HuH-7 (cell line): Measurements from ENCODE around the gene EPN2.

Experiments
- DNase-seq: peaks from one replicate; pipeline ENCODE4 v3.0.0; 2011; ENCODE audit warnings: low spot score

Gene EPN2

DNA sequence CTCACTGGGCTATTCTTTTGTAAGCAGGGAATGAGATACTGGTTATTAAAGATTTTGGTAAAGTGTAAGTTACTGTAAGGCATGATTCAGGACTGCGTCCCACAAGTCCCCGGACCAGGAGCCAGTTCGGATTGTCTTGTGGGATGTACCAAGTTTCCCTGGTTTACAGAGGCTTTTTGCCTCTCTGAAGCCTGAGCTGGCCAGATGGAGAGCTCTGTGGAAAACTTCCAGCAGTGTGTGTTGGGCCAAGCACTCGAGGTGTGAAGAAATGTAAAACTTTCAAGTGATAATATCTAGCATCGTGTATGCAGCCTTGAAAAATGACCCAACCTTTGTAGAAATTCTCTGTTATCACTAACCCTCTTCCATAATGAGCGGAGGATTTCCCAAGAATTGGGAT, 2.4 kb downstream of the EPN2 start:
- no peak for DNase-seq

- DNase-seq: no peak
These were observed 5.2 kb downstream of the EPN2 start for GRCh38 chr17:19242323-19242722.

GRCh38 chr17:19242926-19243325, 5.8 kb downstream of the EPN2 start:
- DNase-seq: no peak

- DNase-seq: no peak
These were observed 6.7 kb downstream of the EPN2 start for GRCh38 chr17:19243838-19244237.

- no peak for DNase-seq
These were observed 7.2 kb downstream of the EPN2 start for GRCh38 chr17:19244357-19244756.

DNA sequence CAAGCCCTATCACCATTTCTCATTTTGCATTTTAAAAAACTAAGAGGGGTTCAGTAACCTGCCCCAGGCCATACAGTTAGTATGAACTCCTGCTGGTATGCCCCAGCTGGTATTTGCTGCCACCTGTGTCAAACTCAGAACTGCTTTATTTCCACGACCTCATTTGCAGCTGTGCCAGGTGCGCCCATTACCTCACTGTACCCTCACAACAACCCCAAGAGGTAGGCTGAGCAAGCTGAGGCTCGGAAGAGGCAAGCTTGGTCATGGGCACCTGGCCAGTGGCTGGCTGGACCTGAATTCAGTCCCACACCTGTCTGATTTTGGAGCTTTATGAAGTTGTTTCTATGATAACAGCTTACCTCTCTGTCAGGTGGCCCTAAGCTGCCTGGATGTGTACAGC, 7.6 kb downstream of the EPN2 start:
- no peak for DNase-seq

GRCh38 chr17:19247473-19247872, 10.3 kb downstream of the EPN2 start:
- no peak for DNase-seq

DNA sequence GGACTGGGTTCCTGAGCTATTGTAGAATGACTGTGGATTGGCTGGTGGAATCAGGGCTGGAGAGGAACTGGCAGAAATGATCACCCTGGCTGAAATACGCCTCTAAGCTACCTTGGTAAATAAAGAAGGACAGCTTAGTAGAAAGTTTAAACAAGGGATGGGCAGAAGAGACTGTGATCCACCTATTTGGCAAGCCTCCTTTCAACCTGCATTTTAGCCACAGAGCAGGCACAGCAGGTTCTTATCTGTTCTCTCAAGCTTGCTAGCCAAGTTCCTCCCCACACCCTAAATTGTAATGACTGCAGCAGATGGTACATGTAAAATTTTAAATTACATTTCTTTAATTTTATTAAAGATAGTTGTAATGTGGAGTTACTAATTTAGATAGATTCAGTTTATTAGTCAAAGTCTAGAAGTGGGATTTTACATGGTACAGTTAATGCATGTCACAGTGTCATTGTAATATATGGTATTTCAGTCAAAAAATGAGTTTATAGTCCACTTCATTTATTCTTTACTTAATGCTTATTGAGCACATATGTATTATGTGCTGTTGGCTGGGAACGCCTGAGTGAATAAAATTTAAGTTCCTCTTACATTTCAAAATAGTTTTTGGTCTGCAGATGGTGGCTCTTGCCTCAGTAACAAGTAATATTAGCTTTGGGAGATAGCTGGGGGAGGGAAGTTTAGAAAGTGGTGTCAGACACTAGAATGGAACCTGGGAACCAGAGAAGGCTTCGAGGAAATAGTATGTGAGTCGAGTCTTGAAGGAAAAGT, 11.2 kb downstream of the EPN2 start:
- DNase-seq: no peak

DNA sequence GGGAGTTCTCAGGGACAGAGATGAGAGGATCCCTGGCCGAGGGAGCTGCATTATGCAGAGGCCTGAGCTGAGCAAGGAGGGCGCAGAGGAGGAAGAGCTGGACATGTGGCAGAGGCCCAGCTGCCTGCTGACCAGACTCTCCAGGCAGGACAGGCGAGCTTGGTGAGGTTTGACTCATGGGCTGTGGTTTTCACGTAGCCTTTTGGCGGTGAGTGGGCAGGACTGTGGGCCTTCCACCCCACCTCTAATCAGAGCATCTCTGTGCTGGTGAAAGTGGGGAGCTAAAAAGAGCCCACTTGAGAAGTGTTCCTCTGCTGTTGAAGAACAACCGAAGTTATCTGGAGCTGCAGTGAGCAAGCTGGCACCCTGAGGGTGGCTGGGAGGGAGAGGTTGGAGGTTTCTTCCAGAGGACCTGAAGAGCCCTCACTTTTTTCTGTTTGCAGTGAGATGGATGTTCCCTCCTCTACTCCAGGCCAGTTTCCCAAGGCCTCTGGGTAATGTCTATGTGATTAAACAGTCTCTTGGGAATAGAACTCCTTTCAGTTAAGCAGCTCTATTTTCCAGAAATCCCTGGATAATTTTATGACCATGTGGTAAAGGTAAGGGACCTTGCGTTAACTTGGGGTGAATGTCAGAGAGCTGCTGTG, 11.9 kb downstream of the EPN2 start:
- DNase-seq: no peak

GRCh38 chr17:19249681-19250080, 12.5 kb downstream of the EPN2 start:
- no peak for DNase-seq

GRCh38 chr17:19250421-19251173, 13.4 kb downstream of the EPN2 start:
- no peak for DNase-seq

GRCh38 chr17:19253112-19253511, 15.9 kb downstream of the EPN2 start:
- DNase-seq: no peak

DNA sequence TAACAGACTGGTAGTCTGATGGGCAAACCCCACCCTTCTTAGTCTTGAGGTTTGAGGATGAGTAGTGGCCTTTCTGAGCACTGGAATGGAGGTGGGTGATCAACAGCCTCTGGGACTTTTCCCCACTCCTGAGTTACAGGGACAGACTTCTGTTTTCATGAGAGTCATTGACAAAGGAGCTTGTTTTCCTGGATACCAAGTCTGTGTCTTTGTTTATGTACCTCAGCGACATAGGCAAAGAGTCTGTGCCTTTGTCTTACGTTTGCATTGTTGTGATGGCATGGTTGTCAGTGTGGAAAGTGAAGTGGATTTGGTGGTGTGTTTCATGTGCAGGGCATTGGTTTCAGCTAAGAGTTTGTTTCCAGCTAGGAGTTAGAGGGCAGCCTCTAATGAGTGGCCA, 17.5 kb downstream of the EPN2 start:
- DNase-seq: no peak

DNA sequence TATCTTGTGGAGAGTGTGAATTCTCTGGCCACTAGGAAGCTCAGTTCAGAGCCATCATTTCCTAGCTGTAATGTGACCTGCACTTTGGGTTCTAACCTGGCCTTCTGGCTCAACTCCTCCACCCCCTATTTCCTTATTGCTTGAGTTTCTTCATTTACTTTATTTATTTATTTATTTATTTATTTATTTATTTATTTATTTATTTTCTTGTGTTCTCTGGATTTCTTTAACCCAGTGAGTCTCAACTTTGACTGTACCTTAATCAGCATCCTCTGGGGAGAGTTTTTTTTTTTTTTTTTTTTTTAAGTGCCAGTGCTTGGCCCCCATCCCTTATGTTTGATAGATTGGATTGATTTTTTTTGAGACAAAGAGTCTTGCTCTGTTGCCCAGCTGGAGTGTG, 18.1 kb downstream of the EPN2 start:
- no peak for DNase-seq

DNA sequence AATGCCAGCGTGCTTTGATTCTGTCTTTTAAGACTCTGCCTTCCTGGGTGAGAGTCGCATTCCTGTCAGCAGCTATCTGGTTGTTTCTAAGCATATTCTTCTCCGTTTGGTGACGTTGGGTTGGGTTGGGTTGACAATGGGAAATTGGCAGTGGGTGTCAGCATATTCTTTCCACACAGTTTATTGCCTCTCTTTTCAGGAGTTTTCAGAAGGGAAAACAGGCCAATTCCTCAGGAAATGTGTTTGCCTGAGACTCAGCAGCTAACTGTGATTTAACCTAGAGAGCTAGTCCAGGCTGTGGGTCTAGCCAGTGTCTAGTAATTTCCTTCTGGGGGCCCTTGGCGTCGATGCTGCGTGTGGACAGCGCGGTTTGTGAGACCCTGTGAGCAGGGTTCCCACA, 21.2 kb downstream of the EPN2 start:
- no peak for DNase-seq

DNA sequence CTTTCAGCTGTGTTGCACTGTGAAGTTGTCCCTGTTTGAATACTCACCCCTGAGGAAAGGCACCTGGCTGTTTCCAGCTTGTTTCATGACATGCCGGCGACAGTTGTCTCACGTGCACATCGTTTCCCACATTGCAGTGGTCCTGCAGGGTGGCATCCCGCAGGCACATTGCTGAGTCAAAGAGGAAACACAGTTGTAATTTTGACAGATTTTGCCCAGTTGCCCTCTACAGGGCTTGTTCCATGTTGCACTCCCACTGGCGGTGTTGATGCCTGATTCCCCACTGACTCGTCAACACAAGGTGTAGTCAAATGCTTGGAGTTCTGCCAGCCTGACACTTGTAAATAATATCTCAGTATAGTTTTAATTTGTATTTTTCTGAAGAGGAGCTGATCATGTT, 23.8 kb downstream of the EPN2 start:
- DNase-seq: no peak

DNA sequence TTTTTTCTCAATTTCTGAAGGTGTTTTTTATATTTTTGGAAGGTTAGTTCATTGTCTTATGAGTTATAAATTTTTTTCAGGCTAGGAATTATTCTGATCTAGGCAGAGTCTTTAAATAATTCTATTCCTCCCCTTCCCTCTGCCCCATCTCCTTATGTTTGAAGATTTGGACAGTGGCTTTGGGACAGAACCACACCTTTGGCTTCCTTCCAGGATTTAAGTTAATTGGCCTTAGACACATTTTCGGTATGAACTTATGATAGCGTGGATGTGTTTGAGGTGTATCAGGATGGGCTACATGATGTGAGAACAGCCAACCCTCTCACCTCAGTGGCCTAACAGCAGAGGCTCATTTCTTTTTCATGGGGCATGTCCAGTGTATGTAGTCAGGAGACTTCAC, 24.3 kb downstream of the EPN2 start:
- no peak for DNase-seq

DNA sequence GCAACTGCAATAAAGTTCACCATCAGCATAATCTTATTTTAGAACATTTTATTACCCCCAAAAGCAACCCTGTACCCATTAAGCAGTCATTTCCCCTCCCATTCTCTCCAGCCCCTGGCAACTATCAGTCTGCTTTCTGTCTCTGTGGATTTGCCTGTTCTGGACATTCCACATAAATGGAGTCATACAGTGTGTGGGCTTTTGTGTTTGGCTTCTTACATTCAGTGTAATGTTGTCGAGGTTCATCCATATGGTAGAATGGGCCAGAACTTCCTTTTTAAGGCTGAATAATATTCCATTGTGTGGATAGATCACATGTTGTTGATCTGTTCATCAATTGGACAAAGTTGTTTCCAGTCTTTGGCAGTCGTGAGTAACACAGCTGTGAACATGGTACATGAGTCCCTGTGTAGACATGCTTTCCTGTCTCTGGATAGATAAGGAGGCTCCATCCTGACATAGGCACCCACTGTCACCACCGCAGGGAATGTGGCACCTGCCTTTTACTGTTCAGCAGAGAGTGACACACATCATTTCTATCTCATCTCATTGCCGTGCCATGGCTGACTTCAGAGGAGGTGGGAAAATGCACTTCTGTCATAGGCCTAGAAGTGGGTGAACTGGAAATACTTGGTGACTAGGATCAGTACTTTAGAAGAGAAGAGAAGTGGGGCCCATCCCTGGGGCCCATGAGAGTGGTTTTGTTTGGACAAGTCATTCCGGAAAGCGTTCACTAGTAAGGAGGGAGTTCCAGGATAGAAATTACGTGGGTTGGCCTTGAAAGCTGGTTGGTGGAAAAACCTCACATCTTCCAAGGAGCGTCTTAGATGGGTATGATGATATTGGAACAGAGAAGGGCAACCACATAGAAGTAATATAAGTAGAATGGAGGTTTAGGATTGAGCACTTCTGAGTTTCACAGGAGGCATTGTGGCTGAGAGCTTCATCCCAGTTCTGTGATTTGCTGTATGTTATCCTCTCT, 25.8 kb downstream of the EPN2 start:
- no peak for DNase-seq

- DNase-seq: no peak
These were observed 26.5 kb downstream of the EPN2 start for GRCh38 chr17:19263641-19264051.

GRCh38 chr17:19264268-19264667, 27.1 kb downstream of the EPN2 start:
- DNase-seq: no peak

- DNase-seq: no peak
These were observed 27.5 kb downstream of the EPN2 start for GRCh38 chr17:19264681-19265080.

DNA sequence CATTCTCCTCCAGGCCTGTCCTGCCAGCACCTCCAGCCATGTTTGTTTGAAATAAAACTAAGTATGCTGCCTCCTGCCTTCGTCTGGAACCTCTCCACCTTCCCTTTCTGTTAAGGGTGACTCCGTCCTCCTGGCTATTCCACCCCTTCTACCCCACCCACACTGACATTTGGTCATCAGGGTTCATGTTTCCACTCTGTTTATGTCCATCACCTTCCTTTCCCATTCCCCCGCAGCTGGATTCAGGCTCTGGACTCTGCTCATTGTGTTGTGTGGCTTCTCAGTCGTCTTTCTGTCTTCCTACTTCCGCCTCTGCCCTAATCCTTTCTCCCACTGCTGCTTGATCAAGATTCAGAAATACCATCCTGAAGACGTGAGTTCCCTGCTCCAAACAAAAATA, 28.6 kb downstream of the EPN2 start:
- DNase-seq: no peak
